Mucosa of rectum (tissue), 2 donors: ENCODE measurements around the gene CCL25.
"Not testable (repeated sequence)": the region's sequence is repeated elsewhere in the genome, so short reads cannot be mapped to it uniquely, and the experiment has no call there.

ENCODE experiments used
- H3K27ac ChIP-seq, 2 donors: one replicate each; pipeline ENCODE4 v1.7.0; 2013; ENCODE audit warnings: inconsistent platforms in 2 of 2, low read depth in 2 of 2, low read length in 2 of 2
- H3K27me3 ChIP-seq, 2 donors: one replicate each; pipeline ENCODE4 v1.7.0; 2013; ENCODE audit warnings: low read length in 2 of 2; ENCODE audit not compliant: control insufficient read depth in 2 of 2, insufficient read depth in 2 of 2
- H3K36me3 ChIP-seq, 2 donors: one replicate each; pipeline ENCODE4 v1.7.0; 2013; ENCODE audit warnings: low read length in 2 of 2; ENCODE audit not compliant: control insufficient read depth in 2 of 2, insufficient read depth in 2 of 2
- H3K4me1 ChIP-seq, 2 donors: one replicate each; pipeline ENCODE4 v1.7.0; 2013; ENCODE audit warnings: low read length in 2 of 2, mild to moderate bottlenecking in 1 of 2; ENCODE audit not compliant: control insufficient read depth in 2 of 2, insufficient read depth in 2 of 2
- H3K4me3 ChIP-seq, 2 donors: one replicate each; pipeline ENCODE4 v1.7.0; 2013; ENCODE audit warnings: low read length in 2 of 2
- H3K9ac ChIP-seq, 2 donors: one replicate each; pipeline ENCODE4 v1.7.0; 2013; ENCODE audit warnings: low read length in 2 of 2, low read depth in 1 of 2, mild to moderate bottlenecking in 1 of 2
- H3K9me3 ChIP-seq, 2 donors: one replicate each; pipeline ENCODE4 v1.7.0; 2013; ENCODE audit warnings: low read length in 2 of 2; ENCODE audit not compliant: control insufficient read depth in 2 of 2
- donor health status: healthy.
- donor health status: Normal muscosa, but diverticular disease.

Gene CCL25

DNA sequence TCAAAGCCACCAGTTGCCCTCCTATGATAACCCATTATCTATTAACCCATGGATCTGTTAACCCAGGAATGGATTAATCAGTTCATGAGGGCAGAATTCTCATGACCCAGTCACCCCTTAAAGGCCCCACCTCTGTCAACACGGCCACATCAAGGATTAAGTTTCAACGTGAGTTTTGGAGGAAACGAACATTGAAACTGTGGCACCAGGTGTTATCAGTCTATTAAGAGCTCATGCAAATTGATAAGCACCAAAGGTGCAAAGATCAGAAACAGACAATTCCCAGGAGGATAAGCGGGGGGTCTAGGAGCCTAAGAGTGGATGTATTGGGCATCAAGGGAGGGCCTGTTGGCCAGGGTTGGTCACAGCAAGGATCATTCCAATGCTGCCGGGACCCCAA is 27.2 kb upstream of the CCL25 start:
- Histone ChIP-seq H3K9ac (no peak overlapping the region), H3K9me3 (no peaks in the 10 kb centered on the region), H3K4me1 (no peaks in the 10 kb centered on the region), H3K27me3 (no peaks in the 10 kb centered on the region), H3K36me3 (no peaks in the 10 kb centered on the region), H3K4me3 (no peak overlapping the region), H3K27ac (no peak overlapping the region)

DNA sequence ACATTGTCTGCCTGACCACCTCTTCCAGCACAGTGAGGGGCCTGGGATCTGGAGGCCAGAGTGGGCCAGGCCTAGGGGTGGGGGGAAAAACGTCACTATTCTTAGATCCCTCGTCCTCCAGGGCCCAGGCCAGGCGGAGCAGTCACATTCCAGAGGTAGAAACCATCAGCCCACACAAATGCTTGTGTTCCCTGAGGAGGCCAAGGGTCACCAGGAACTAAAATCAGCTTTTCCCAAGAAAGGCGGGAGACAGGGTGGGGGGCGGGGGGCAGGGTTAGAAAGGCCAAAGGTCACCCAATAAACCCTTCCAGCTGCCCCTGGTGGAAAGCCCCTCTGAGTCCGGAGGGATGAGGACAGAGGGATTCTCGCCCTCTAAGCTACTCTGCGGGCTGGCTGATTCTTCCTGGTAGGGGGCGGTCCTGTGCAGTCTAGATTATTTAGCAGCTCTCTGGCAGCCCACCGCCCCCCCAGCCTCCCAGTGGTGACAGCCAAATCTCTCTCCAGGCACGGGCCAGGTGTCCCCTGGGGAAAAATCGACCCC is 23.5 kb upstream of the CCL25 start:
- no peaks in the 10 kb centered on the region for H3K9me3 ChIP-seq
- H3K36me3 ChIP-seq: no peaks in the 10 kb centered on the region
- H3K4me3 ChIP-seq: no peak overlapping the region
- H3K4me1 ChIP-seq: no peaks in the 10 kb centered on the region
- no peak overlapping the region for H3K27ac ChIP-seq
- H3K9ac ChIP-seq: no peak overlapping the region
- no peaks in the 10 kb centered on the region for H3K27me3 ChIP-seq

DNA sequence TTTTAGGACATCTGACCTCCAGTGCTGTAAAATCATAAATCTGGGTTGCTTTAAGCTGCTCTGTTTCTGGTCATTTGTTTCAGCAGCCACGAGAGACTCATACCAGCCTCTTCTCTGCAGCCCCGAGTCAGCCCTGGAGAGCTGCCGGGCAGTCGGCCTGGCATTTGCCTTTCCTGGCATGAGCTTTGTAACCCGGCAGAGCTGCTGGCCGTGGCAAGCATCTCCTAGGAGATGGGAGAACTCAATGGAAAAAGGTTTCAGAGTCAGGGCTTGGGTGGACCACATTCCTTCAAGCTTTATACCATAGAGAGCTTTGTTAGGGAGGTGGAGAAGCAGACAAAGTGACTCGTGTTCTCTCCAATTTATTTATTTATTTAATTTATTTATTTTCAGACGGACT is 21.6 kb upstream of the CCL25 start:
- Histone ChIP-seq H3K9me3 (no peaks in the 10 kb centered on the region), H3K4me3 (no peak overlapping the region), H3K9ac (no peak overlapping the region), H3K27ac (no peak overlapping the region), H3K27me3 (no peaks in the 10 kb centered on the region), H3K4me1 (no peaks in the 10 kb centered on the region), H3K36me3 (no peaks in the 10 kb centered on the region)

DNA sequence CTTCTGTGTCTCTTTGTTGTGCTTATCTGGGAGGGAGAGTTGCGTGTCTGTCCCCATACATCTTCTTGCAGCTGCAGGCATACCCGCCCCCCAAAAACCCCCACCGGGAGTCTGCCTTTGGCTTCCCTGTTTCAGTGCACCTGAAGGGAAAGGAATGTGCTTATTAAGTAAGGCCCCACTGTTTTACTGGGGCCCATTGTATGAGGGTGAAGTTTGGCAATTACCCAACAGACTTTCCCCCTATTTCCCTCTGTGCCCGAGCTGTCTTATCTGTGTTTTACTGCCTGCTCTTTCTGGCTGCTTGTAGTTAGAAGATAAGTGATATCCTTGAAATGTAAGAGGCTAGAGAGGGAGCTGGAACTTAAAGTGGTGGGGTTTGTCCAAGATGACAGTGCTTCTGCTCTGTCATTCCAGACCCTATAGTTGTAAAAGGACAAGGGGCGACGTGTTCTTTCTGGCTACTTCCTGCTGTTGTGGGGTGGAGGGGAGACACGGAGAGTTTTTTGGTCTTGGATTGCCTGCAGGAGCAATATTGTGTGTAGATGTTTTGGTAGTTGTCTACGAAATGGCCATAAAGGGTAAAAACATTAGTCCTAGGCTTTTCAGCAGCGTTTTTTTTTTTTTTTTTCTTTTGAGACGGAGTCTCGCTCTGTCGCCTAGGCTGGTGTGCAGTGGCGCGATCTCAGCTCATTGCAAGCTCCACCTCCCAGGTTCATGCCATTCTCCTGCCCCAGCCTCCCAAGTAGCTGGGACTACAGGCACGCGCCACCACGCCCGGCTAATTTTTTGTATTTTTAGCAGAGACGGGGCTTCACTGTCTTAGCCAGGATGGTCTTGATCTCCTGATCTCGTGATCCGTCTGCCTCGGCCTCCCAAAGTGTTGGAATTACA is 19.0 kb upstream of the CCL25 start:
- H3K4me1 ChIP-seq, H3K36me3 ChIP-seq, H3K9me3 ChIP-seq, H3K27me3 ChIP-seq, H3K27ac ChIP-seq, H3K4me3 ChIP-seq, H3K9ac ChIP-seq: not testable (repeated sequence)

DNA sequence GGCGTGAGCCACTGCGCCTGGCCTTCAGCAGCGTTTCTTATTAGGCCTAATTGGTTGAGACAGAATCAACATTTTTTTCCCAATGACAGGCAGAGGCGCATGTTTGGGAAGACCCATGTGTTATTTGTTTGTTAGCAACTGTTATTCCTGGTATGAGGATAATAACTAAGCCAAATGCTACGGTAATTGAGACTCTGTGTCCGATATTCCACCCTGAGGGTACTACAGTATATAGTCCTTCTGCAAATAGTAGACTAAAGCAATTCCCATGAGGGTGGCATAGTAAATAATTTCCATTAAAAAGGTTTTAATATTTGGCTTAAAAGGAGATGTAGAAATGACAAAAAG is 18.4 kb upstream of the CCL25 start:
- Histone ChIP-seq H3K9ac (no peak overlapping the region), H3K27me3 (no peaks in the 10 kb centered on the region), H3K36me3 (no peaks in the 10 kb centered on the region), H3K9me3 (no peaks in the 10 kb centered on the region), H3K4me1 (no peaks in the 10 kb centered on the region), H3K4me3 (no peak overlapping the region), H3K27ac (no peak overlapping the region)

DNA sequence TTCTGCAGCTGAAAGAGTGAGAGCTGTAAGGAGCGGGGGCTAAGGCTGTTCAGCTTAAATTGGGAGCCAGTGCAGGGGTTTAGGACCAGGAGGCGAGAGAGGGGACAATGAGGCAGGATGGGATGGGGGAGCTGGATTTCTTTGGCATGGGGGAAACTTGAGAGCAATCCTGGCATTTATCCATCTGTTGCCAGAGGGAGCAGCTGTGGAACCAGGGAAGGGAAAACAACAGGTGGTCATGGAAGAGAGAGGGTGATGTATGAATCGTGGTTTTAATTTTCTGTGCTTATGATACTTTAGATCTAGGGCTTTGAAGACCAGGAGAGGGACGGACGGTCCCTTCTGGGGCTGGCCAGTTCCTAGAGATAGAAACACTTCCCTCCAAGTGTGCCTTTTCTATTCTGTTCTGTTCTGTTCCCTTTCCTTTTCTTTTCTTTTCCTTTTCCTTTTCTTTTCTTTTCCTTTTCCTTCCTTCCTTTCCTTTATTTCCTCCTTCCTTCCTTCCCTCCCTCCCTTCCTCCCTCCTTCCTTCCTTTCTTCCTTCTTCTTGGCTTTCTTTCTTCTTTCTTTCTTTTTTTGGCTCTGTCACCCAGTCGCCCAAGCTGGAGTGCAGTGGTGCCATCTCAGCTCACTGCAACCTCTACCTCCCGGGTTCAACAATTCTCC is 16.0 kb upstream of the CCL25 start:
- H3K4me3 ChIP-seq: no peak overlapping the region
- no peak overlapping the region for H3K9ac ChIP-seq
- H3K27ac ChIP-seq: no peak overlapping the region
- no peaks in the 10 kb centered on the region for H3K36me3 ChIP-seq
- no peaks in the 10 kb centered on the region for H3K4me1 ChIP-seq
- no peaks in the 10 kb centered on the region for H3K27me3 ChIP-seq
- no peaks in the 10 kb centered on the region for H3K9me3 ChIP-seq

DNA sequence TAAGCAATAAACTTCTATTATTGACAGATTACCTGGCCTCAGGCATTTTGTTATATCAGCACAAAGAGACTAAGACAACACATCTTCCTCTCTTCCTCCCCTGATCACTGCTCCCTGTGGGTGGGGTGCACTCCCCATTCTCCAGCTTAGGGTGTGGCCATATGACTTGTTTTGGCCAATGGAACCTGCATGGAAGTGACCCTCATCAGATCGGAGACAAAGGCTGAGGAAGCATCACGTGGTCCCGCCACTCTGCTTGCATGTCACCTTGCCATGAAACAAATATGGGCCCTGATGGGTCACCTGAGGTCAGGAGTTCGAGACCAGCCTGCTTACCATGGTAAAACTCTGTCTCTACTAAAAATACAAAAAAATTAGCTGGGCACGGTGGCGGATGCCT is 13.7 kb upstream of the CCL25 start:
- no peak overlapping the region for H3K27ac ChIP-seq
- H3K9ac ChIP-seq: no peak overlapping the region
- no peak overlapping the region for H3K4me3 ChIP-seq
- H3K4me1 ChIP-seq: no peaks in the 10 kb centered on the region
- H3K27me3 ChIP-seq: no peaks in the 10 kb centered on the region
- H3K9me3 ChIP-seq: no peaks in the 10 kb centered on the region
- no peaks in the 10 kb centered on the region for H3K36me3 ChIP-seq

DNA sequence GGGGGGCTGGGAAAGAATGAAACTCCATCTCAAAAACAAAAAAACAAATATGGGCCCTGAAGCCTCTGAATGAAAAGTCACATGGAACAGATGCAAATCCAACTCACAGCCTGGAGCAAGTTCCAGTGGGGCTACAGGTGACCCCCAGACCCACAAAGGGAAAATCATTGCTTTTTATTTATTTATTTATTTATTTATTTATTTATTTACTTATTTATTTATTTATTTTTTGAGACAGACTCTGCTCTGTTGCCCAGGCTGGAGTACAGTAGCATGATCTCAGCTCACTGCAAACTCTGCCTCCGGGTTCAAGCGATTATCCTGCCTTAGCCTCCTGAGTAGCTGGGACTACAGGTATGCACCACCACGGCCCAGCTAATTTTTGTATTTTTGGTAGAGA is 13.3 kb upstream of the CCL25 start:
- no peaks in the 10 kb centered on the region for H3K36me3 ChIP-seq
- H3K27ac ChIP-seq: no peak overlapping the region
- no peak overlapping the region for H3K9ac ChIP-seq
- no peak overlapping the region for H3K4me3 ChIP-seq
- H3K4me1 ChIP-seq: no peaks in the 10 kb centered on the region
- H3K27me3 ChIP-seq: no peaks in the 10 kb centered on the region
- no peaks in the 10 kb centered on the region for H3K9me3 ChIP-seq

DNA sequence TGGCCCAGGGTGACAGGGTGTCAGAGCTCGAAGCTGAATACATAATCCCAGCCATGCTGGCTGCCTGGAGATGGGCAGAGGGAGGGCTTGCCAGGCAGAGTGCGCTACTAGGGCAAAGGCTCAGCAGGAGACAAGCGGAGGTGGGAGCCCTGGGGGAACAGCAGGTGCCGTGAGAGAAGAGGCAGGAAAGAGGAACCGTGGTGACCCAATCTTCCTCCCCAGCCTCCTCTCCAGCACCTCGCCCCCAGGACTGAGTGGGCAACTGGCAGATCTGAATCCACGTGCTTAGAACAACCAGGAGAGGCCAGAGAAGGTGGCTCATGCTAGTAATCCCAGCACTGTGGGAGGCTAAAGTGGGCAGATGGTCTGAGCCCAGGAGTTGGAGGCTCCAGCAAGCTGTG is 11.0 kb upstream of the CCL25 start:
- no peak overlapping the region for H3K27ac ChIP-seq
- H3K9me3 ChIP-seq: no peaks in the 10 kb centered on the region
- H3K9ac ChIP-seq: no peak overlapping the region
- no peaks in the 10 kb centered on the region for H3K36me3 ChIP-seq
- no peak overlapping the region for H3K4me3 ChIP-seq
- no peaks in the 10 kb centered on the region for H3K27me3 ChIP-seq
- no peaks in the 10 kb centered on the region for H3K4me1 ChIP-seq

DNA sequence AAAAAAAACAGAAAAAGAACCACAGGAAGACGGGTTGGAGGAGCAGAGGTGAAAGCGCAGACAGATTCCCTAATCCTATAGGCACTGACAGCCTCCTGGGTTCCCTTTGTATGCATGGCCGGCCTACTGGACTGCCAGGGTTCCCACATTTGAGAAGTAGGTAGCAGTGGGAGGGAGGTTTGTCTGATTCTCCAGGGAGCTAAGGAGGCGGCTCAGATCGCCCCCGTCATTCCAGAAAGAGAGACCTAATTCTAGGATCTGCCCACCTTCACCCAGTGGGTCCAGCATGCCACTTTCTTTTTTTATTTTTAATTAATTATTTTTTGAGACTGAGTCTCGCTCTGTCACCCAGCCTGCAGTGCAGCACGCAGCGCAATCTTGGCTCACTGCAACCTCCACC is 9.7 kb upstream of the CCL25 start:
- H3K27me3 ChIP-seq: no peaks in the 10 kb centered on the region
- H3K36me3 ChIP-seq: no peaks in the 10 kb centered on the region
- H3K4me1 ChIP-seq: no peaks in the 10 kb centered on the region
- no peaks in the 10 kb centered on the region for H3K9me3 ChIP-seq
- H3K4me3 ChIP-seq: no peak overlapping the region
- H3K27ac ChIP-seq: no peak overlapping the region
- no peak overlapping the region for H3K9ac ChIP-seq
